OCI-LY7 (cell line): ENCODE data around the gene LPP.

Source experiments
- CTCF ChIP-seq: fragments of 200-600 bp; sonication (generic); conservative IDR thresholded peaks from 2 replicates; pipeline ENCODE4 v1.5.1; 2014; ENCODE audit warnings: mild to moderate bottlenecking, antibody characterized with exemption, low read length, moderate library complexity, mixed read lengths
- EZH2phosphoT487 ChIP-seq: fragments of 200-600 bp; sonication (generic); IDR thresholded peaks from 2 replicates; pipeline ENCODE4 v1.6.1; 2018; ENCODE audit warnings: low read depth, borderline replicate concordance, mild to moderate bottlenecking, mixed run types, antibody characterized with exemption, low read length, moderate library complexity, mixed read lengths

GRCh38 chr3:188218603-188219002, 64.6 kb downstream of the LPP start:
- no peak for TF ChIP-seq EZH2phosphoT487
- TF ChIP-seq CTCF: no peak
